Endodermal cell (in vitro differentiated cells): ENCODE data around the gene GALNT18. TPM values are rescaled to one million over a fixed set of nuclear protein-coding genes. Genes with fewer than 3 reads are reported as not detected.

Experiments
- DNase-seq: peaks from one replicate; pipeline ENCODE4 v3.0.0-alpha.2; 2017
- H3K27ac ChIP-seq: 2 replicates; pipeline ENCODE4 v1.5.1; 2013; ENCODE audit warnings: mild to moderate bottlenecking, low read depth, low read length, moderate library complexity
- H3K27me3 ChIP-seq: 2 replicates; pipeline ENCODE4 v1.6.1; 2013; ENCODE audit warnings: mild to moderate bottlenecking, low read length, moderate library complexity; ENCODE audit not compliant: insufficient read depth, control insufficient read depth, poor library complexity, severe bottlenecking
- H3K36me3 ChIP-seq: 2 replicates; pipeline ENCODE4 v1.7.0; 2013; ENCODE audit warnings: mild to moderate bottlenecking, low read length, moderate library complexity; ENCODE audit not compliant: control insufficient read depth, insufficient read depth
- H3K4me1 ChIP-seq: one replicate; pipeline ENCODE4 v1.7.0; 2013; ENCODE audit warnings: low read length; ENCODE audit not compliant: control insufficient read depth, insufficient read depth
- H3K4me3 ChIP-seq: 2 replicates; pipeline ENCODE4 v1.5.1; 2013; ENCODE audit warnings: mild to moderate bottlenecking, low read length, moderate library complexity
- H3K9ac ChIP-seq: 2 replicates; pipeline ENCODE4 v1.6.1; 2013; ENCODE audit warnings: mild to moderate bottlenecking, low read length, moderate library complexity; ENCODE audit not compliant: poor library complexity, severe bottlenecking; ENCODE audit errors: extremely low read depth
- H3K9me3 ChIP-seq: 2 replicates; pipeline ENCODE4 v1.6.1; 2013; ENCODE audit warnings: mild to moderate bottlenecking, low read length, moderate library complexity; ENCODE audit not compliant: control insufficient read depth
- H3K27ac Mint-ChIP-seq: 2 replicates; pipeline ENCODE4 v1.8.0; 2020; ENCODE audit warnings: mixed read lengths
- H3K27me3 Mint-ChIP-seq: 2 replicates; pipeline ENCODE4 v1.8.0; 2021; ENCODE audit warnings: mild to moderate bottlenecking, mixed read lengths; ENCODE audit not compliant: insufficient read depth
- H3K36me3 Mint-ChIP-seq: 2 replicates; pipeline ENCODE4 v1.8.0; 2020; ENCODE audit warnings: low read depth, mixed read lengths
- H3K4me1 Mint-ChIP-seq: 2 replicates; pipeline ENCODE4 v1.8.0; 2020; ENCODE audit warnings: mixed read lengths
- H3K4me3 Mint-ChIP-seq: 2 replicates; pipeline ENCODE4 v1.8.0; 2020; ENCODE audit warnings: mild to moderate bottlenecking, moderate library complexity, mixed read lengths
- H3K9me3 Mint-ChIP-seq: 2 replicates; pipeline ENCODE4 v1.8.0; 2020; ENCODE audit warnings: mild to moderate bottlenecking, mixed read lengths
- CTCF ChIP-seq: fragments of 200-600 bp; sonication (generic); conservative IDR thresholded peaks from 2 replicates; pipeline ENCODE4 v1.5.0; 2021; ENCODE audit warnings: antibody characterized with exemption, mild to moderate bottlenecking
- WGBS, 2 experiments: methylation state at CpG; one replicate each; pipeline versions ENCODE4 v1.1.5 to v1.1.7; 2013; ENCODE audit warnings: missing lambda C conversion rate in 2 of 2, mixed read lengths in 1 of 2; ENCODE audit not compliant: insufficient coverage in 1 of 2, insufficient read length in 1 of 2; 5-methylcytosine and 5-hydroxymethylcytosine counted together
- total RNA-seq, 2 donors: library from RNA; stranded (reverse); fragmentation: NEBNext Ultra II Directional in 1 of 2; extraction: Animal tissue kit (Norgen Biotek cat#: 25700) in 1 of 2; gene quantifications; 2 replicates in 1 of 2; 3 replicates in 1 of 2; pipeline ENCODE4 v1.2.1, GENCODE V29; 2021

Gene GALNT18
- total RNA-seq, 2 donors from 2014 or later: 5.1 to 9.9 TPM

- no peak for TF ChIP-seq CTCF
- H3K4me3 ChIP-seq: no peak overlapping the region
- Mint-ChIP-seq H3K9me3 (peaks cover 6% of the 10 kb centered on the region), H3K27me3 (peaks cover 33% of the 10 kb centered on the region), H3K27ac (no peak overlapping the region), H3K36me3 (no peaks in the 10 kb centered on the region), H3K4me3 (no peak overlapping the region), H3K4me1 (peaks cover 16% of the 10 kb centered on the region)
- no peak for DNase-seq
- H3K4me1 ChIP-seq: peaks cover 10% of the 10 kb centered on the region
- 94 to 96% methylated on average over 5 to 8 of the region's 8 CpGs for WGBS, 2 experiments
- peaks cover 4% of the 10 kb centered on the region for H3K9me3 ChIP-seq
- no peaks in the 10 kb centered on the region for H3K27me3 ChIP-seq
- no peak overlapping the region for H3K27ac ChIP-seq
- H3K36me3 ChIP-seq: no peaks in the 10 kb centered on the region
- H3K9ac ChIP-seq: no peak overlapping the region
Measured at GRCh38 chr11:11629368-11629767, 7.6 kb upstream of the GALNT18 start.

- H3K4me3 ChIP-seq: no peak overlapping the region
- H3K9ac ChIP-seq: no peak overlapping the region
- 71 to 76% methylated on average over 1 to 4 of the region's 4 CpGs for WGBS, 2 experiments
- Mint-ChIP-seq H3K27me3 (peaks cover 33% of the 10 kb centered on the region), H3K9me3 (peaks cover 6% of the 10 kb centered on the region), H3K36me3 (no peaks in the 10 kb centered on the region), H3K27ac (no peak overlapping the region), H3K4me3 (no peak overlapping the region), H3K4me1 (peaks cover 23% of the 10 kb centered on the region)
- no peak for TF ChIP-seq CTCF
- peaks cover 17% of the 10 kb centered on the region for H3K4me1 ChIP-seq
- H3K27ac ChIP-seq: no peak overlapping the region
- H3K27me3 ChIP-seq: no peaks in the 10 kb centered on the region
- peaks cover 4% of the 10 kb centered on the region for H3K9me3 ChIP-seq
- DNase-seq: no peak
- no peaks in the 10 kb centered on the region for H3K36me3 ChIP-seq
Measured at GRCh38 chr11:11628651-11629050, 6.8 kb upstream of the GALNT18 start.

- peaks cover 34% of the 10 kb centered on the region for H3K4me1 Mint-ChIP-seq
- no peaks in the 10 kb centered on the region for H3K9me3 ChIP-seq
- no peak overlapping the region for H3K27ac Mint-ChIP-seq
- peaks cover 47% of the 10 kb centered on the region for H3K27me3 Mint-ChIP-seq
- no peak for DNase-seq
- H3K4me1 ChIP-seq: peaks cover 24% of the 10 kb centered on the region
- TF ChIP-seq CTCF: no peak
- H3K27me3 ChIP-seq: peaks cover 5% of the 10 kb centered on the region
- H3K36me3 Mint-ChIP-seq: no peaks in the 10 kb centered on the region
- H3K9ac ChIP-seq: no peak overlapping the region
- 97% methylated on average over 1 of the region's 1 CpG; no CpG with 5 or more reads in 1 of the 2 experiments for whole genome bisulfite sequencing, 2 experiments
- H3K4me3 ChIP-seq: no peak overlapping the region
- no peaks in the 10 kb centered on the region for H3K9me3 Mint-ChIP-seq
- H3K27ac ChIP-seq: no peak overlapping the region
- H3K36me3 ChIP-seq: no peaks in the 10 kb centered on the region
- H3K4me3 Mint-ChIP-seq: no peak overlapping the region
Measured at GRCh38 chr11:11626128-11626527, 4.3 kb upstream of the GALNT18 start.
